Stimulated activated CD8-positive, alpha-beta memory T cell treated with anti-CD3 and anti-CD28 coated beads, Interleukin-7, amount 100 ng/mL, for 4 hours (primary cell): ENCODE data around the gene RALGPS1.

Experiments used
- DNase-seq, 2 donors: peaks; one replicate each; pipeline ENCODE4 v3.0.0-alpha.2; 2020; ENCODE audit warnings: low read depth in 2 of 2

RALGPS1 gene

DNA sequence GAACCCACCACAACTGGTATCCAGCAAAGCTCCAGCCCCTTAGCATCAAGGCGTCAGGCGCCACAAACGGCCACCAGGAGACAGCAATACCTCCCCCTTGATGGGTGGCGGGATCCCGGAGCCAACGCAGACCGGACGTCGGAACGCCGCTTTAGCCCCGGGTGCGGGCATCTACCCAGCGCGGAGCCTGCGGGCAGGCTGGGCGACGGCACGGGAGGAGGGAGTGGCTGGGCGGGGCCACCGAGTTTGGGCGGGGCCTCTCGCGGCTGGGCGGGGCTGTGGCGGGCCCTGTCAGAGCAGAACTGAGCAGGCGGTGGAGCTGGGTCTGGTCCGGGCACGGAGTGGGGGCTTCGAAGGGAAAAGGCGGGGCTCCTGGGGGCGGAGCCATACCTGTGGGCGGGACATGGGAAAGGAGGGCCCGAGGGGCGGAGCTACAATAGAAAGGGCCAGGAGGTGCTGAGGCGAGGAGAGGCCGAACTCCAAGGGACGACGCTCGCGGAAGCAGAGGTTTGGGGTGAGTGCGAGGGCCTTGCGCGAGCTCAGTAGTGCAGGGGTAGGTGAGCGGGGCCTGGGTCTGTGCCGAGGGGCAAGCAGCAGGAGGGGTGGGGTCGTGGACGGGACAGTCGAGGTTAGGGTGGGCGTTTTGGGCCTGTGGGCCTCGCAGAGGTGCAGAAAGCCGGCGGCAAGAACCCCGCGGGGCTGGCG, 309.7 kb downstream of the RALGPS1 start:
- DNase-seq = peak; percentile 77

DNA sequence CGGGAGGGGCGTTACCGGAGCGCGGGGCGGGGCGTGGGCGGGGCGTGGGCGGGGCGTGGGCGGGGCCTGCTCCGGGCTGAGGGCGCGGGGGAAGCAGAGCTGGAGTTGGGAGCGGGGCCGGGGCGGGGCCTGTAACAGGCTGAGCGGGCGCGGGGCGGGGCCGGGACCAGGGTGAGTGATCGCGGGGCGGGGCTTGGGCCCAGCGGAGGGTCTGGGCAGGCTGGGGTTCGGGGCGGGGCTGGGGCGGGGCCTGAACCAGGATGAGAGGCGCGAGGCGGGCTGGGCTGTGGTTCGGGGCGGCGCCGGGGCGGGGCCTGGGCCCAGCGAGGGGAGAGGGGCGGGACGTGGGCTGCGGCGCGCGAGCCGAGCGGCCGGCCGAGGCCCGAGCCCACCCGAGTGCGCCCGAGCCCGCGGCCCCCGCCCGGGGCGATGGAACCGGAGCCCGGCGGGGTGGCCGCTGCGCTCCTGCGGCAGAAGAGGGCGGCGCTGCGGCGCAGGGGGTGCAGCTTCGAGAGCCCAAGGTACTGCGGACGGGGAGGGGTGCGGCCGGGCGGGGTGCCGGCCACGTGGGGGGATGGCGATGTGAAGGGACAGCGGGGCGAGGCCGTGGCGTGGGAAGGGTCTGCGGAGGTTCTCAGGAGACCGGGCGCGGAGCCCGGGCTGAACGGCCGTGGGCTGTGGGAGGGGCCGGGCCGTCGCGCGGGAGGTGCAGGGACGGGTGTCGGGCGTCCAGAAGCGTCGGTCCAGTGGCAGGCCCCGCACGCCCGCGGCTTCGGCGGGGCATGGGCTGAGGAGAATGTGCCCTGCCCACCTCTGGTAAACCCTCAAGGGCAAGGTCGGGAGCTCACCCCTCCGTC, 310.5 kb downstream of the RALGPS1 start:
- peak; percentile 87 to 90 for DNase-seq

DNA sequence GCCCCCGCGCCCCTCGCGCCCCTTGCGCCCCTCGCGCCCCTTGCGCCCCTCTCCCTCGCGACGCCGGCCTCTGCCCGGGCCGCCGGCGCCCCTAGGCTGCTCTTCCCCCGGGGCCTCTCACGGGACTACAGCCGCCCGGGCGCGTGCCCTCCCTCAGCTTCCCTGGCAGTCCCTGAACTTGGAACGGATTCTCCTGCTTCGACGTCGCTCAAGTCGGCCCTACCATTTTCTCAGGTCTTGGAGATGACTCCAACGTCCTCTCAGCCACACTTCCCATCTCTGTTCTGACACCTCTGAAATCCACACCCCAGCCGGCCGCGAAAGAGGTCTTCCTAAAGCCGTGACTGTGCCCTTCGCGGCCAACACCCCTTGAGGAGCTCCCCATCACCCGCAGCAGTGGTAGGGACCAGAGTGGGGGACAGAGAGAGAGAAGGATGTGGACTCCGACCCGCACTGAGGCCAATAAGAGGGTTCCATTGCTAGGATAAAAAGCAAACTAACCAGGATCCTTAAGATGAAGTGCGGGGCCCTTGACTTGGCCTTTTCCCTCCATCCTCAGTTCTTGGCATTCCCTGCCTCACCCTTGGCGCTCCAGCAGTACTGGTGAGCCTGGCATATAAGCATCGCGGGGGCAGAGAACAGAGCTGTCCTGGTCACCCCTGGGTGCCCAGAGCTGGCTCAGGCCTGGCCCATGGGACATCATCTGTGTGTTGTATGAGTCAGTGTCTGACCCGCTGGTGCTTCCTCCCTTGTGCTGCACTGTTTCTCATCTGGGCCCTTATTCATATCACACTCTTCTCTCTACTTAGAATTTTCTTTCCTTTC, 311.4 kb downstream of the RALGPS1 start:
- no peak for DNase-seq

DNA sequence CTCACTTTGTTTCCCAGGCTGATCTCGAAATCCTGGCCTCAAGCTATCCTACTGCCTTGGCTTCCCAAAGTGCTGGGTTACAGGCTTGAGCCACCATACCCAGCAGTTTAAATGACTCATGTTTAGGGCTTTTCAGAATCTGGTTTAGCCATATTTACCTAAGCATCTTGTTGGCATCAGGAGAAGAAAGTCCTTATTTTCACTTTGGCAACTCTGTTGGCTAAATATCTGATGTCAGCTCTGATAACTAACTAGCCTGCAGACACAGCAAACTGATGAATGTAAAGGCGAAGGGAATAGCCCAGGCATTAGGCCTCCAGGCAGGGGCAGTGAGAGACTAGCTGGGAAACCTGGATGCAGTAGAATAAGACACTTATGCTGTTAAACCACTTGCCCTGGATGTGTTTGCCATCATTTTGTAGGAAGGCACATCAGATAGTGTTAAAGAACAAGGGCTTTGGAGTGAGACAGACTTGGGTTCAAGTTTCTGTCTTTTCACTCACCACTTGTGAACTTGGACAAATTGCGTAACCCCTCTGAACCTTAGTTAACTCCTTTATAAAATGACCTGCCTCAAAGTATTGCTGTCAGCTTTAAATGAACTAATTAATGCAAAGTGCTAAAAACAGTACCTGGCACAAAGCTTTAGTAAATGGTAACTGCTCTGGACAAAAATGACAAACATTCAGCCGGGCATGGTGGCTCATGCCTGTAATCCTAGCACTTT, 315.3 kb downstream of the RALGPS1 start:
- DNase-seq = no peak

DNA sequence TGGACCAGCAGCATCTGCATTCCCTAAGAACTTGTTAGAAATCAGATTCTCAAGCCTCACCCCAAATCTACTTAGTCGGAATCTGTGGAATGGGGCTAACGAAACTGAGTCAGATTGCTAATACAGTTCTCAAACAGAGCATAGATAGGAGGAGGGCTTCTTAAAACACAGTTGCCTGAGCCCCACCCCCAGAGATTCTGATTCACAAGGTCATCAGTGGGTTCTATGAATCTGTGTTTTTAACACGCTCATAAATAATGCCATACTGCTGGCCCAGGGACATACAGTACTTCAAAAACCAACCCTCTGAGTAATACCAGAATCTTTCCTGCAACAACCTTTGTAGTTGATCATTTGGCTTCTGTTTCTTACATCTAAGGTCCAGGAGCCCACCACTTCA, 317.1 kb downstream of the RALGPS1 start:
- no peak for DNase-seq

DNA sequence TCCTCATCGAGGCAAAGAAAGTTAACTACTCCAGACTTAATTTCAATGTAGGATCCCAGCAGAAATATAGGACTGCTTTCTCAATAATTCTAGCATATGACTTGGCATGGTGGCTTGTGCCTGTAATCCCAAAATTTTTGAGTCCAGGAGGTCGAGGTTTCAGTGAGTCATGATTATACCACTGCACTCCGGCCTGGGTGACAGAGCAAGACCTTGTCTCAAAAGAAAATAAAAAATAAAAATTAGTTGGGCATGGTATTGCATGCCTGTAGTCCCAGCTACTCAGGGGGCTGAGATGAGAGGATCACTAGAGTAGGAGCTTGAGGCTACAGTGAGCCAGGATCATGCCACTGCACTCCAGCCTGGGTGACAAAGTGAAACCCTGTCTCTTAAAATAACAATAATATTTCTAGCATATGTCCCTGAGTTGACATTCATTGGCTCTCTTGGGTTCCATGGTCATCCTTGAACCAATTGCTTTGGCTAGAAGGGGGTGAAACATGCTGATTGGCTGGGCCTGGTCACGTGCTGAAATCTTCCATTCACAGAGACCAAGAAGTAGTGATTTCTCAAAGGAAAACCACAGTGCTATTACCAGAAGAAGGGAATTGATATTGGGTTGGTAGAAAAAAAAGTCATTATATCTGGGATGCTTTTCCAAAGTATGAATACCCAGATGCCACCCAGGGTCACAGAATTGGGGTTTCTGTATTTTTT, 318.4 kb downstream of the RALGPS1 start:
- no peak for DNase-seq

DNA sequence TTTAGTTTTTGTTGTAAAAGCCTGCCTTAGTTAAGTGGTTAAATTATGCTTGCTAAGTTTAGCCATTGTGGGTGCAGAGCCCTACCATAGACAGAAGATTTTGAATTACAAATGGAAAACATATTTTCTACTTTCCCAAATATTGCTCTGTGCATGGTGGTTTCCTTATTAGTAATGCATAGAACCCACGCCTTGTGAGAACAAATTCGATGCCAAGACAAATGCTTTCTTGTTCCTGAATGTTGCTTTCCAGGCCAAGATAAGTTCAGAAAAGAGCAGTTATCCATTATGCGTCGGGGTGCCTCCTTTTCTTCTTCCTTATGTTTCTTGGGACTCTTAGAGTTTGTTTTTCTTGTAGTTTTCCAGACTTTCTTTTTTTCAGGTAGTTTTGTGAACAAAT, 319.0 kb downstream of the RALGPS1 start:
- DNase-seq = no peak

DNA sequence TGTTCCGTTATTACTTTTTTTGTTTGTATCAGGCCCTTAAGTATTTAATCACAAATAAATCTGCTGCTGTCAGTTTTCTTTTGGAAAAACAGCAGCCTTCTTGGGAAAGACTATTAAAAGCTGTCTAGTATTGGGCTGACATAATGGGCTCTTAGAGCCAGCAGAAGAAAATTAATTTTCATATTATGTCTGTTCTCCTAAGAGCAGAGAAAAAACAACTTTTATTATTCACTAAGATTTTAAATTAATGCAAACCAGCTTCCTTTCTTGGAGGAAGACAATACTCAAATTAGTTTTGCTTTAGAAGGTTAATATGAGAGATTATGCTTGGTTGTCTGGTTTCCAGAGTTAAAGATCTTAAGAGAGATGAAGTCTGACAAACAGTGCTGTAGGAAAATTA, 319.4 kb downstream of the RALGPS1 start:
- no peak for DNase-seq

DNA sequence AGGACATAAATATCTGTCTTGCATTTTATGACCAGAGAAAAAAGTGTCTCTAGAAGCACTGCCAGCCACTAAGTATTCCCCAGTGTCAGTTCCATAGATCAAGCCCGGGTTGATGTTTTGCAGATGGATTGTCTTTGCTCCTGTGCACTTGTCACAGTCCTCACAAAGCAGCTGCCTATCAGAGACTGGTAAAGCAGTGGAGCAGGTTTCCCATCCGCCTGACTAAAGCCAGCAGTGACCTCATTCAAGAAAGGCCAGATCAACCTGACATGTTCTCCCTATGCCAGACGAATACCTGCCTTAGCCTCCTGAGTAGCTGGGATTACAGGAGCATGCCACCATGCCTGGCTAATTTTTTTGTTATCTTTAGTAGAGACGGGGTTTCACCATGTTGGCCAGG, 323.2 kb downstream of the RALGPS1 start:
- no peak for DNase-seq

DNA sequence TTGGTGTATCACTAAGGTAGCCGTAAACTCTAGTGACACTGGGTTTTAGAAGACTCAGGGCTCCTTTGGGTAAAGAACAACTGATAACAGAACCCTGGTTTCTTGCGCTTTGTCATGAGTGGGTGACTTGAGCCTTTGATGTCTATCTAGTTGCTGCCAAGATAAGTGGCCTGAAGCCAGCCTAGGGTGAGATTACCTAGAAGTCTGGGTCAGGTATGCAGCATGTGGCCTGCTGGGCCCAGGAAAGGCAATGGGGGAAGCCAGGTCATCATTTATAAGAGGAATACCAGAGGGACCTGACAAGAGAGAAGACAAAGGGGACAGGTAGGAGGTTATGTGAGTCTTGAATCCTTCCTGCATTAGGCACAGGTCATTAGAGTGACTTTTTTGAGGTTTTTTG, 326.8 kb downstream of the RALGPS1 start:
- no peak for DNase-seq

DNA sequence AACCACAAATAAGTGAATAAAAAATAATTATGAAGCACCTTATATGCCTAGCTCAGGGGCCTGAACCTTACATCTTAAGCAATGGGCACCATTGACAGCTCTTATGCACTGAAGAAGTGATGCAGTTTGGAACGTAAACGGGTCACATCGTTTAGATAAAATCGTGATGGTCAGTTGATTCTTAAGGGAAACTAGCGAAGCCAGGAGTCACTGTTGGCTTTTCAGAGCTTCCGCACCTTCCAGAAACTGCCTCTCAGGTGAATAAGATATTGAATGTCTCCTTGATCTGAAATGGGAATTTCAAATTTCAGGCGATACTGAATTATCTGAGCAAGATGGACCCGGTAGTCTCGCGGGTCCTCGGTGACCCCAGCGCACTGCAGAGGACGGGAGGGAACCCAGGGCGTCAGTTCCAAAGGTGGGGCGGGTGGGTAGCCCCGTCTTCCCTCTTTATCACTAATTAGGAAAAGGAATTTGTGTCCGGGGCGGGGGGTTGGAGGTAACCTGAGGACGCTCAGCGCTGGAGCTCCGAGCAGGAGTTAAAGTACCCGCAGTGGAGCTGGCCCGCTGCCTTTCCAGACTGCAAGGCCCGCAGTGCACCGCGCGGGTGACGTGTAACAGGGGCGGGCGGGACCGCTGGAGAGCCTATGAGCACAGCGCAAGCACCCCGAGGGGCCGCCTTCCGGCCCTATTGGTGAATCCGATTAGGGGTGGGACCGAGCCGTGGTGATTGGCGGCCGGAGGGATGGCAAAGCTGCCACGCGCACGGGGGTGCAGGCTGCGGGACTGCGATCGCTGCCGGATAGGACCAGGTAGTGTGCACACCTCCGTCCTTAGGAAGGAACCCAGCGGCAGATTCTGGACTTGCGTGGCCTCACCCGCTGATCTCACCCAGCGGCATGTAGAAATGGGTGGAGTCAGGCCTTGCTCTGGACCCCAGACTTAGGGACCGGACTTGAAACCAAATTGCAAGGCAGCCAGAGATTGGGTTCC, 330.3 kb downstream of the RALGPS1 start:
- peak; percentile 89 to 92 for DNase-seq

DNA sequence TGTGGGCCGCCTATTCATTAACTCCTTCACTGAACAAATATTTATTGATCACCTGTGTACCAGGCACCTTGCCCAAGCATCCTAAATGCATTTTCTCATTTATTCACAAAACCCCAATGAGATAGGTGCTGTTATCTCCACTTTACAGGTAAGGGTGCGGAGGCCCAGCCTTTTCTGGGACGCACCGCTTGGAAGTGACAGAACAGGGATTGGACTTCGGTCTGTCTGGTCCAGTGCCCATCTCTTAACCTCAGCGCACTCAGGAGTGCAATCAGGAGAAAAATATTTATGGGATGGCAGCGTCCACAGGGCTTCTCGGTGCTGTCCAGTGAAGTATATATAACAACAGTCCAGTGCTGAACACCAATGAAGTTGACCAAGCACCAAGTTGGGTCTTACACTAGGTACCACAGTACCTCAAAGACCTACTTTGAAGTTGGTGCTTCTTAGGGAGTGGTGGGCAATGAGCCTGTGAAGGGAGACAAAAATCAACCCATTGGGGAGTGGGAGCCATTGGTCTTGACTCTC, 331.1 kb downstream of the RALGPS1 start:
- DNase-seq = no peak

DNA sequence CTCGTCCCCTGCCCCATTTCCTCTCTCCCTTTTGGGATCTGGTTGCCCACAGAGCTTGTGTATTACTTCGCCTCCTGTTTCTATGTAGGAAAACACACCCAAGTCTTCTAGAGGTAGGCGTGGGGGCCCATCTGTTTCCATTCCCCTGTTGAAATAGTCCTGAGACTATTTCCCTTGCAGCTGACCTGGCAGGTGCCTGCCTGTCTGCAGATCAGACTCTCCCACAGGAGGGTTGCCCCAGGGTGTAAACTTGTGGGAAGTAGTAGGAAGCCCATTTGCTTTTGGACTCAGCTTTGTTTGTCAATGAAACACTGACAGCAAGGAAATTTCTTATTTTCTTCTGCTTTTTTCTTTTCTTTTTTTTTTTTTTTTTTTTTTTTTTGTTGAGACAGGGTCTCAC, 333.7 kb downstream of the RALGPS1 start:
- DNase-seq = no peak

DNA sequence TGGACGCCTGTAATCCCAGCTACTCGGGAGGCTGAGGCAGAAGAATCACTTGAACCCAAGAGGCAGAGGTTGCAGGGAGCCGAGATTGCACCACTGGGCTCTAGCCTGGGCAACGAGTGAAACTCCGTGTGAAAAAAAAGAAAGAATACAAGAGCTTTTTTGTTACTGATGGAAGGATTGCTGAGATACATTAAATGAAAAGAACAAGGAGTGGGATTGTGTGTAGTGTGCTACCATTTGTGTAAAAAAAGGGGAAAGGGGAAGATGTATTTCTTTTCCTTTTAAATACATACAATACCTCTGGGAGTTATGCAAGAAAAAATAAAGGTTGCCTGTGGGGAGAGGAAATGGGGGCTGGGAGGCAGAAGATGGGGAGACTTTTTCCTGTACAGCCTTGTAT, 335.3 kb downstream of the RALGPS1 start:
- no peak for DNase-seq

DNA sequence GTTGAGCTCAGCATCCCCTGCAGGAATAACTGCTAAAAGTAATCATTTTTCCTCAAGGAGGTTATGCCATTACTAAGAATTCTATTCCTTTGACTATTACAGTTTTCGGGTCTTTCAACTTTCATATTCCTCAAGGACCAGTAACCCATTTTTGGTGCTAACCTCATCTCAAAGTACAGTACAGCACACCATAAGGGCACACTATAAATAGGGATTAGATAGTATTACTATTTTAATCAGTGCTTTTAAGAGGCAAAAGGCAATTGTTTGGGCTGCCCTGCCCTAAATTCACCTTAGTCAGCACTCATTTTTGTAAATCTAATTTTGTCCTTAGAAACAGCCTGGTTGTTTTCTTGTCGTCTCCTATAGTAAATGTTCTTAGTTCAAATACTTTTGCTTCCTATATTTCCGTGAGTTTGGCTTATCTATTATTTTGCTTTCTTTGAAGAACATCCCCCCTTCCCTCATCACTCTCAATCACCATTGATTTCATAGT, 336.4 kb downstream of the RALGPS1 start:
- DNase-seq = no peak

DNA sequence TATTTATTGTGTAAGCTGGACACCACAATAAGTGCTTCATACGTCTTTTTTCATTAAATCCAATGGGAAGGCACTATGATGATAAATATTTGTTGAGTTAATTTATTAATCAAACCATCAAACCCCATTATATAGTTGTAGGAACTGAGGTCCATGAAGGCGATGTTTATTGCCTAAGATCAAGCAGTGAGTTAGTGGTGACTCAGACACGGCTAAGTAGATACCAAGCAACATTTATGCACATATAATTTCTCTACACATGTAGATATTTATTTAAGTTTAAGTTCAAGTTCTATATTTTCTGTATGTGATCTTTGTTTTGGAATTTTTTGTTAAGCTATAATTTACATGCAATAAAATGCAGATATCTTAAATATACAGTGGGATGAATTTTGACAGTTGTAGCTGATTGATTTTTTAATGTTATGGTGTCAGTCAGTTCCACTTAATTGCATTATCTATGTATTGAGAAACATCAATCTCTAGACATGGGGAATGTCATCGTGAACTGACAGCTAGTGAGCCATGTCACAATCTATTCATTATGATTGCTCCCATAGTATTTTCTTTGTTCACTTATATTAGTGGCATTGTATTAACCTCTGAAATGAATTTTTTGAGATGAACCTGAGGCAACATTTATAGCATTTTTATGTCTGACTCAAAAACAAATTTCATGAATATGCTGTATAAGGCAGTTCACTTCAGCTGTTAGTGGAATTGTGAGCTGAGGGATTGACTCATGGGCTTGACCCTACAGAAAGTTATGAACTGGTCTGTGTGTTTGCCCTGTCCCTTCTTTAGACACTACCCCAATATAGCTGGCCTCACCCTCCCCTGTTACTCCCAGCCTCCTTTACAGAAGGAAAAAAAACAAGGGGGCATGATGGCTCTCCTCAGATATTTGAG, 338.1 kb downstream of the RALGPS1 start:
- DNase-seq = no peak

DNA sequence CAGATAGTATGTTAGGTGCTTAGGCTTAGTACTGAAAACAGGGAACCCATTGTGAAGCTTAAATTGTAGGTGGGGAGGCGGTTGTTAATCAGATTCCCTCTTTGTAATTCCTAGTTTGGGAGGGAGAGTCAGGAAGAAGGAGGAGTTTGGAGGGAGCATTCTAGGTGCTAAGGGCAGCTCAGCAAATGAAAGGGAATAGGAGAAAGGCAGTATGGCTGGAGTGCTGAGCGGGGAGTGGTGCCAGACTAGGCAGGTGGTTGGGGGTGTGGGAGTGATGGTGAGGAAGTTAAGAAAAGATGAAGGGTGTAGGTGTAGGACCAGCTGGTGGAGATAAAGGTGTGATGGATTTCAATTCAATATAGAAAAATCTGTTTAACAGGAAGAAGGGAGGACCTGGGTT, 338.9 kb downstream of the RALGPS1 start:
- no peak for DNase-seq

DNA sequence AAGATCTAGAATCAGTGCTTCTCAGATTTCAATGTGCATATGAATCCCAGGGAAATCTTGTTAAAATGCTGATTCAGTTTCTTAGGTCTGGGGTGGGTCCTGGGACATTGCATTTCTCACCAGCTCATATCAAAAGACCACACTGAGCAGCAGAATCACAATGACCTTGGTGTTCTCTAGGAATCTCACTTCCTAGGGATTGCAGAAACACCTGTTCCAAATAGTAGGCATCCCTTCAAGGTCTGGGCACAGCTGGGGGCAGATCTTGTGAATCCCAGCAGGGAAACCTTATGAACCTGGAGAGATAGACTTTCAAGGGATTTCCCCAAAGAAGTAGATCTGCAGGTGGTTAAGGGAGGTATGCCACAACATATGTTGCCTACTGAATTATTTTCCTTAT, 341.1 kb downstream of the RALGPS1 start:
- DNase-seq = no peak
